Endodermal cell (in vitro differentiated cells): ENCODE results near the gene FHDC1. TPM values are rescaled to one million over a fixed set of nuclear protein-coding genes. Genes with fewer than 3 reads are reported as not detected.

Experiments used
- DNase-seq: peaks from one replicate; pipeline ENCODE4 v3.0.0-alpha.2; 2017
- H3K27ac ChIP-seq: 2 replicates; pipeline ENCODE4 v1.5.1; 2013; ENCODE audit warnings: mild to moderate bottlenecking, low read depth, low read length, moderate library complexity
- H3K27me3 ChIP-seq: 2 replicates; pipeline ENCODE4 v1.6.1; 2013; ENCODE audit warnings: mild to moderate bottlenecking, low read length, moderate library complexity; ENCODE audit not compliant: insufficient read depth, control insufficient read depth, poor library complexity, severe bottlenecking
- H3K36me3 ChIP-seq: 2 replicates; pipeline ENCODE4 v1.7.0; 2013; ENCODE audit warnings: mild to moderate bottlenecking, low read length, moderate library complexity; ENCODE audit not compliant: control insufficient read depth, insufficient read depth
- H3K4me1 ChIP-seq: one replicate; pipeline ENCODE4 v1.7.0; 2013; ENCODE audit warnings: low read length; ENCODE audit not compliant: control insufficient read depth, insufficient read depth
- H3K4me3 ChIP-seq: 2 replicates; pipeline ENCODE4 v1.5.1; 2013; ENCODE audit warnings: mild to moderate bottlenecking, low read length, moderate library complexity
- H3K9ac ChIP-seq: 2 replicates; pipeline ENCODE4 v1.6.1; 2013; ENCODE audit warnings: mild to moderate bottlenecking, low read length, moderate library complexity; ENCODE audit not compliant: poor library complexity, severe bottlenecking; ENCODE audit errors: extremely low read depth
- H3K9me3 ChIP-seq: 2 replicates; pipeline ENCODE4 v1.6.1; 2013; ENCODE audit warnings: mild to moderate bottlenecking, low read length, moderate library complexity; ENCODE audit not compliant: control insufficient read depth
- H3K27ac Mint-ChIP-seq: 2 replicates; pipeline ENCODE4 v1.8.0; 2020; ENCODE audit warnings: mixed read lengths
- H3K27me3 Mint-ChIP-seq: 2 replicates; pipeline ENCODE4 v1.8.0; 2021; ENCODE audit warnings: mild to moderate bottlenecking, mixed read lengths; ENCODE audit not compliant: insufficient read depth
- H3K36me3 Mint-ChIP-seq: 2 replicates; pipeline ENCODE4 v1.8.0; 2020; ENCODE audit warnings: low read depth, mixed read lengths
- H3K4me1 Mint-ChIP-seq: 2 replicates; pipeline ENCODE4 v1.8.0; 2020; ENCODE audit warnings: mixed read lengths
- H3K4me3 Mint-ChIP-seq: 2 replicates; pipeline ENCODE4 v1.8.0; 2020; ENCODE audit warnings: mild to moderate bottlenecking, moderate library complexity, mixed read lengths
- H3K9me3 Mint-ChIP-seq: 2 replicates; pipeline ENCODE4 v1.8.0; 2020; ENCODE audit warnings: mild to moderate bottlenecking, mixed read lengths
- whole genome bisulfite sequencing, 2 experiments: methylation state at CpG; one replicate each; pipeline versions ENCODE4 v1.1.5 to v1.1.7; 2013; ENCODE audit warnings: missing lambda C conversion rate in 2 of 2, mixed read lengths in 1 of 2; ENCODE audit not compliant: insufficient coverage in 1 of 2, insufficient read length in 1 of 2; 5-methylcytosine and 5-hydroxymethylcytosine counted together
- total RNA-seq, 2 donors: library from RNA; stranded (reverse); fragmentation: NEBNext Ultra II Directional in 1 of 2; extraction: Animal tissue kit (Norgen Biotek cat#: 25700) in 1 of 2; gene quantifications; 2 replicates in 1 of 2; 3 replicates in 1 of 2; pipeline ENCODE4 v1.2.1, GENCODE V29; 2021
- TF ChIP-seq, protein P1 (sequence below): fragments of 200-600 bp; sonication (generic); conservative IDR thresholded peaks from 2 replicates; pipeline ENCODE4 v1.5.0; 2021; ENCODE audit warnings: antibody characterized with exemption, mild to moderate bottlenecking

The FHDC1 gene
- total RNA-seq, 2 donors from 2014 or later = 2.5 to 7.9 TPM

GRCh38 chr4:153010146-153010545 lies 74.0 kb downstream of the FHDC1 start:
- Mint-ChIP-seq H3K9me3 (peaks cover 3% of the 10 kb centered on the region), H3K4me3 (no peak overlapping the region), H3K36me3 (no peaks in the 10 kb centered on the region), H3K4me1 (peaks cover 18% of the 10 kb centered on the region), H3K27me3 (no peaks in the 10 kb centered on the region), H3K27ac (no peak overlapping the region)
- Histone ChIP-seq H3K9ac (no peak overlapping the region), H3K36me3 (no peaks in the 10 kb centered on the region), H3K27ac (no peak overlapping the region), H3K4me1 (peaks cover 6% of the 10 kb centered on the region), H3K27me3 (no peaks in the 10 kb centered on the region), H3K4me3 (no peak overlapping the region), H3K9me3 (no peaks in the 10 kb centered on the region)
- TF ChIP-seq, protein P1, sequence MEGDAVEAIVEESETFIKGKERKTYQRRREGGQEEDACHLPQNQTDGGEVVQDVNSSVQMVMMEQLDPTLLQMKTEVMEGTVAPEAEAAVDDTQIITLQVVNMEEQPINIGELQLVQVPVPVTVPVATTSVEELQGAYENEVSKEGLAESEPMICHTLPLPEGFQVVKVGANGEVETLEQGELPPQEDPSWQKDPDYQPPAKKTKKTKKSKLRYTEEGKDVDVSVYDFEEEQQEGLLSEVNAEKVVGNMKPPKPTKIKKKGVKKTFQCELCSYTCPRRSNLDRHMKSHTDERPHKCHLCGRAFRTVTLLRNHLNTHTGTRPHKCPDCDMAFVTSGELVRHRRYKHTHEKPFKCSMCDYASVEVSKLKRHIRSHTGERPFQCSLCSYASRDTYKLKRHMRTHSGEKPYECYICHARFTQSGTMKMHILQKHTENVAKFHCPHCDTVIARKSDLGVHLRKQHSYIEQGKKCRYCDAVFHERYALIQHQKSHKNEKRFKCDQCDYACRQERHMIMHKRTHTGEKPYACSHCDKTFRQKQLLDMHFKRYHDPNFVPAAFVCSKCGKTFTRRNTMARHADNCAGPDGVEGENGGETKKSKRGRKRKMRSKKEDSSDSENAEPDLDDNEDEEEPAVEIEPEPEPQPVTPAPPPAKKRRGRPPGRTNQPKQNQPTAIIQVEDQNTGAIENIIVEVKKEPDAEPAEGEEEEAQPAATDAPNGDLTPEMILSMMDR = no peak
- DNase-seq = no peak
- WGBS, 2 experiments = 90% methylated on average over 3 of the region's 3 CpGs; no CpG with 5 or more reads in 1 of the 2 experiments

GRCh38 chr4:153013202-153013977 lies 77.3 kb downstream of the FHDC1 start:
- TF ChIP-seq, protein P1 = no peak
- Histone ChIP-seq H3K9ac (no peak overlapping the region), H3K27ac (no peak overlapping the region), H3K4me1 (no peaks in the 10 kb centered on the region), H3K9me3 (no peaks in the 10 kb centered on the region), H3K36me3 (no peaks in the 10 kb centered on the region), H3K27me3 (no peaks in the 10 kb centered on the region), H3K4me3 (no peak overlapping the region)
- peaks cover 3% of the 10 kb centered on the region for H3K9me3 Mint-ChIP-seq
- H3K4me3 Mint-ChIP-seq = no peak overlapping the region
- H3K27ac Mint-ChIP-seq = no peak overlapping the region
- H3K4me1 Mint-ChIP-seq = peaks cover 11% of the 10 kb centered on the region
- 85 to 95% methylated on average over 4 to 5 of the region's 5 CpGs for WGBS, 2 experiments
- H3K27me3 Mint-ChIP-seq = no peaks in the 10 kb centered on the region
- no peaks in the 10 kb centered on the region for H3K36me3 Mint-ChIP-seq
- no peak for DNase-seq

- TF ChIP-seq, protein P1 = no peak
- Histone ChIP-seq H3K27me3 (no peaks in the 10 kb centered on the region), H3K36me3 (no peaks in the 10 kb centered on the region), H3K4me1 (no peaks in the 10 kb centered on the region), H3K9me3 (no peaks in the 10 kb centered on the region), H3K4me3 (no peak overlapping the region), H3K9ac (no peak overlapping the region), H3K27ac (no peak overlapping the region)
- Mint-ChIP-seq H3K36me3 (no peaks in the 10 kb centered on the region), H3K4me1 (peaks cover 7% of the 10 kb centered on the region), H3K9me3 (peaks cover 3% of the 10 kb centered on the region), H3K27ac (no peak overlapping the region), H3K4me3 (no peak overlapping the region), H3K27me3 (no peaks in the 10 kb centered on the region)
- no peak for DNase-seq
These were observed 78.3 kb downstream of the FHDC1 start for GRCh38 chr4:153014460-153014859.
